CD4-positive, alpha-beta T cell treated with Interleukin-1 beta for 1 hour (primary cell): ENCODE measurements around the gene SELE.

Experiments used
- DNase-seq, 2 donors: peaks; one replicate each; pipeline ENCODE4 v3.0.0-alpha.2; 2020 to 2022

Gene SELE

GRCh38 chr1:169680377-169681019, 53.4 kb downstream of the SELE start:
- DNase-seq: peak; percentile 27 to 43

DNA sequence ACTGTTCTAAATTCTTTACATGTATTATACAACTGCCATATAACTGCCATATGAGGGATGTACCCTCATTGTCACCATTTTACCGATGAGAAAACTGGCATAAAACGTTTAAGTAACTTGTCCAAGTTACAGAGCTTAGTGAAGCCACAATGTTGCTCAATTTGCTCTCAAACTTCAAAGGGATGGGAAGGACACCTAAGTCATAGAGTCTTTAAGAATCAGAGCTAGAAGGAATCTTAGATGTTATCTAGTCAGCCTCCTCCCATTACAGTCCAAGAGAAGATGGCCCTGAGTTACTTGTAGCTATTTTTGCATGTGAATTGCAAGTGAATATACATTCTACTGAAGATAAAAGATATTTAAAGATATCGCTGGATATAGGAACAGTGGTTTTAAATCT, 54.2 kb downstream of the SELE start:
- no peak for DNase-seq

DNA sequence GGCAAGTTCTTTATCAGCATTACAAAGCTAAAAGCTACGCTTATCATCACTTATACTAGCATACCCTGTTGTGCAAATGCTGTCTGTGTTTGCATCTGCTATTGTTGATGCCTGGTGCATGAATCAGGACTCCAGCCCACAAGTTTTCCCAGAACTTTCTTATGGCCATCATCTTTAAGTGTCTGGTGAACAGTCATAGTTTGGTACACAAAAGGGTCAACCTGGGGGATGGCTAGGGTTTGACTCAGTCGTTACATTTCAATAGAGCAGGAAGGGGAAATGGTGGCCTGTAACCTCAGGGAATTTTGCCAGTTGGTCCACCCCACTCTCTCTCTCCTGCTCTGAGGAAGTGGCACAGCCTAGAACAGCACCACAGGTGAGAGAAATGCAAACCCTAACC, 57.9 kb downstream of the SELE start:
- no peak for DNase-seq
